Upper lobe of right lung (tissue), 1 donor: Measurements from ENCODE around the gene CTNNBL1. TPM values are rescaled to one million over a fixed set of nuclear protein-coding genes. Genes with fewer than 3 reads are reported as not detected.

Experiments used
- ATAC-seq: fragments of 200-7000 bp; cut with Tn5 transposase; one replicate; pipeline ENCODE4 v1.9.1; 2020; ENCODE audit warnings: mild to moderate bottlenecking, moderate library complexity
- DNase-seq: peaks from one replicate; pipeline ENCODE4 v3.0.0-alpha.2; 2020
- H3K27ac ChIP-seq: fragments of 200-600 bp; one replicate; pipeline ENCODE4 v1.8.0; 2022
- H3K27me3 ChIP-seq: fragments of 200-600 bp; one replicate; pipeline ENCODE4 v1.8.0; 2022; ENCODE audit warnings: mild to moderate bottlenecking
- H3K36me3 ChIP-seq: fragments of 200-600 bp; one replicate; pipeline ENCODE4 v1.8.0; 2022
- H3K4me1 ChIP-seq: fragments of 200-600 bp; one replicate; pipeline ENCODE4 v1.8.0; 2022
- H3K4me3 ChIP-seq: fragments of 200-600 bp; one replicate; pipeline ENCODE4 v1.8.0; 2022; ENCODE audit warnings: mild to moderate bottlenecking
- H3K9me3 ChIP-seq: fragments of 200-600 bp; one replicate; pipeline ENCODE4 v1.8.0; 2022
- CTCF ChIP-seq: fragments of 200-600 bp; IDR thresholded peaks from one replicate; pipeline ENCODE4 v1.8.0; 2022; ENCODE audit warnings: antibody characterized with exemption
- intact Hi-C: fragments of 100-400 bp; cut with DNase I; formaldehyde crosslinking; loops from one replicate; pipeline ENCODE4 v1.11.0; 2022
- total RNA-seq: library from RNA; stranded (reverse); fragmentation: NEBNext Ultra II Directional; extraction: Animal tissue kit (Norgen Biotek cat#: 25700); gene quantifications from one replicate; pipeline ENCODE4 v1.2.1, GENCODE V29; 2021
- donor health status: DM: no; HTN: yes; CAD: no; lungs with severe emphysema.

Gene CTNNBL1
- total RNA-seq, 1 donor from 2014 or later = 52.8 TPM

GRCh38 chr20:37896932-37897548 lies 203.2 kb downstream of the CTNNBL1 start:
- no peak for DNase-seq
- intact Hi-C loops = no loop called here
- no peak for TF ChIP-seq CTCF
- Histone ChIP-seq H3K4me3 (no peak overlapping the region), H3K27me3 (peaks cover 8% of the 10 kb centered on the region), H3K27ac (no peak overlapping the region), H3K9me3 (no peaks in the 10 kb centered on the region), H3K4me1 (no peaks in the 10 kb centered on the region), H3K36me3 (no peaks in the 10 kb centered on the region)
- ATAC-seq = peak; percentile 17

GRCh38 chr20:37898233-37899104 lies 204.6 kb downstream of the CTNNBL1 start:
- Histone ChIP-seq H3K9me3 (no peaks in the 10 kb centered on the region), H3K27ac (no peak overlapping the region), H3K4me1 (peaks cover 8% of the 10 kb centered on the region), H3K4me3 (no peak overlapping the region), H3K36me3 (no peaks in the 10 kb centered on the region), H3K27me3 (peaks cover 22% of the 10 kb centered on the region)
- ATAC-seq (no peak), DNase-seq (no peak)
- intact Hi-C loops = no loop called here
- no peak for TF ChIP-seq CTCF

- ATAC-seq (no peak), DNase-seq (no peak)
- Histone ChIP-seq H3K4me1 (peaks cover 8% of the 10 kb centered on the region), H3K27me3 (peaks cover 30% of the 10 kb centered on the region), H3K36me3 (no peaks in the 10 kb centered on the region), H3K9me3 (no peaks in the 10 kb centered on the region), H3K27ac (no peak overlapping the region), H3K4me3 (no peak overlapping the region)
- intact Hi-C loops = no loop called here
- no peak for TF ChIP-seq CTCF
Measured at GRCh38 chr20:37899105-37900045, 205.5 kb downstream of the CTNNBL1 start.

- Histone ChIP-seq H3K4me1 (peaks cover 8% of the 10 kb centered on the region), H3K36me3 (no peaks in the 10 kb centered on the region), H3K9me3 (no peaks in the 10 kb centered on the region), H3K27me3 (peaks cover 30% of the 10 kb centered on the region), H3K4me3 (no peak overlapping the region), H3K27ac (no peak overlapping the region)
- DNase-seq (no peak), ATAC-seq (no peak)
- TF ChIP-seq CTCF = no peak
- intact Hi-C loops = no loop called here
Measured at GRCh38 chr20:37901240-37901639, 207.4 kb downstream of the CTNNBL1 start.

- peak; percentile 75 for ATAC-seq
- H3K27me3 ChIP-seq = peaks cover 30% of the 10 kb centered on the region
- no peaks in the 10 kb centered on the region for H3K36me3 ChIP-seq
- no peak overlapping the region for H3K27ac ChIP-seq
- TF ChIP-seq CTCF = peak; percentile 42
- no peaks in the 10 kb centered on the region for H3K9me3 ChIP-seq
- intact Hi-C loops = no loop called here
- DNase-seq = no peak
- H3K4me1 ChIP-seq = peaks cover 8% of the 10 kb centered on the region
- peak overlapping the region; percentile 42 for H3K4me3 ChIP-seq
Measured at GRCh38 chr20:37901654-37902503, 208.0 kb downstream of the CTNNBL1 start.
